SK-N-SH (cell line): ENCODE results near the gene NLRC5. TPM values are rescaled to one million over a fixed set of nuclear protein-coding genes. Genes with fewer than 3 reads are reported as not detected.
A peak's percentile ranks its signal among the peaks of the same experiment; 100 is the strongest.

ENCODE experiments used
- CTCF ChIA-PET: fragments of 300-600, 350-600 bp; formaldehyde crosslinking; extraction: SDS; loops from one replicate; lab custom pipeline; 2021; lab: Yijun Ruan, JAX
- POLR2A ChIA-PET: fragments of 350-600 bp; sonication (Branson Sonifier 250); formaldehyde crosslinking; extraction: SDS; loops from one replicate; lab custom pipeline; 2020; ENCODE audit warnings: antibody characterized with exemption, inconsistent platforms; lab: Yijun Ruan, JAX
- DNase-seq: peaks from one replicate; pipeline ENCODE4 v3.0.0; 2012
- H2AFZ ChIP-seq: fragments of 200-600 bp; sonication (generic); 2 replicates; pipeline ENCODE4 v1.8.1; 2016; ENCODE audit warnings: antibody characterized with exemption, mild to moderate bottlenecking, low read depth
- H3F3A ChIP-seq: fragments of 200-600 bp; sonication (generic); replicated peaks from 2 replicates; pipeline ENCODE3; 2016; ENCODE audit warnings: antibody characterized with exemption, mild to moderate bottlenecking; ENCODE audit not compliant: insufficient read depth
- H3K27ac ChIP-seq, 2 experiments: fragments of 200-500 bp in 1 of 2; fragments of 200-600 bp in 1 of 2; sonication (Bioruptor generic) in 1 of 2; sonication (generic), shearing (Covaris generic) in 1 of 2; 2 replicates each; pipeline versions ENCODE4 v1.5.1 to v1.6.1; 2014 to 2016; ENCODE audit warnings: low read depth in 2 of 2, inconsistent platforms in 1 of 2, low read length in 1 of 2, mild to moderate bottlenecking in 1 of 2, mixed read lengths in 1 of 2
- H3K27me3 ChIP-seq: fragments of 200-600 bp; sonication (generic), shearing (Covaris generic); 2 replicates; pipeline ENCODE4 v1.6.1; 2016; ENCODE audit warnings: mixed run types; ENCODE audit not compliant: insufficient read depth
- H3K36me3 ChIP-seq, 2 experiments: fragments of 200-500 bp in 1 of 2; fragments of 200-600 bp in 1 of 2; sonication (Bioruptor generic) in 1 of 2; sonication (generic) in 1 of 2; replicated peaks in 1 of 2; 2 replicates each; pipeline versions ENCODE3 to v1.5.1; 2014 to 2016; ENCODE audit warnings: low read length in 1 of 2, mild to moderate bottlenecking in 1 of 2; ENCODE audit not compliant: insufficient read depth in 2 of 2, control insufficient read depth in 1 of 2
- H3K4me1 ChIP-seq, 2 experiments: fragments of 200-500 bp in 1 of 2; fragments of 200-600 bp in 1 of 2; sonication (Bioruptor generic) in 1 of 2; sonication (generic), shearing (Covaris generic) in 1 of 2; 2 replicates each; pipeline versions ENCODE4 v1.5.1 to v1.6.1; 2014 to 2016; ENCODE audit warnings: low read depth in 1 of 2, low read length in 1 of 2, mixed run types in 1 of 2; ENCODE audit not compliant: insufficient read depth in 2 of 2, control insufficient read depth in 1 of 2
- H3K4me2 ChIP-seq: fragments of 200-600 bp; sonication (generic), shearing (Covaris generic); 2 replicates; pipeline ENCODE4 v1.6.1; 2017; ENCODE audit warnings: mixed run types
- H3K4me3 ChIP-seq, 2 experiments: fragments of 200-500 bp in 1 of 2; fragments of 200-600 bp in 1 of 2; sonication (Bioruptor generic) in 1 of 2; sonication (generic), shearing (Covaris generic) in 1 of 2; 2 replicates each; pipeline versions ENCODE4 v1.5.1 to v1.8.1; 2014 to 2016; ENCODE audit warnings: low read depth in 2 of 2, inconsistent platforms in 1 of 2, low read length in 1 of 2, mild to moderate bottlenecking in 1 of 2, mixed read lengths in 1 of 2, moderate library complexity in 1 of 2
- H3K79me2 ChIP-seq: fragments of 200-600 bp; sonication (generic); 2 replicates; pipeline ENCODE4 v1.8.1; 2017; ENCODE audit warnings: mild to moderate bottlenecking; ENCODE audit not compliant: insufficient read depth
- H3K9ac ChIP-seq: fragments of 200-600 bp; sonication (generic); 2 replicates; pipeline ENCODE4 v1.6.1; 2017; ENCODE audit warnings: mixed run types
- H3K9me2 ChIP-seq: fragments of 200-600 bp; sonication (generic); 2 replicates; pipeline ENCODE4 v1.6.1; 2017; ENCODE audit warnings: mixed run types
- H3K9me3 ChIP-seq: fragments of 200-600 bp; sonication (generic); 2 replicates; pipeline ENCODE4 v1.6.1; 2017; ENCODE audit warnings: mixed run types, mild to moderate bottlenecking, moderate library complexity
- H4K20me1 ChIP-seq: fragments of 200-600 bp; sonication (generic); 2 replicates; pipeline ENCODE4 v1.6.1; 2017; ENCODE audit warnings: mild to moderate bottlenecking, mixed run types; ENCODE audit not compliant: insufficient read depth
- CHD2 ChIP-seq: fragments of 150-350 bp; IDR thresholded peaks from 2 replicates; pipeline ENCODE4 v1.6.1; 2018; ENCODE audit warnings: low read length; ENCODE audit not compliant: partially characterized antibody
- EP300 ChIP-seq, 2 experiments: IDR thresholded peaks; 2 replicates each; pipeline versions ENCODE4 v1.4.0 to v1.6.1; 2012; ENCODE audit warnings: borderline replicate concordance in 1 of 2, low read depth in 1 of 2, low read length in 1 of 2
- FOXM1 ChIP-seq: IDR thresholded peaks from 2 replicates; pipeline ENCODE4 v1.4.0; 2012; ENCODE audit warnings: low read depth, mild to moderate bottlenecking
- GABPA ChIP-seq: IDR thresholded peaks from 2 replicates; pipeline ENCODE4 v1.4.0; 2012; ENCODE audit warnings: low read depth, mild to moderate bottlenecking
- GATA2 ChIP-seq: sonication (generic); formaldehyde crosslinking; IDR thresholded peaks from 2 replicates; pipeline ENCODE4 v1.5.0; 2020; ENCODE audit warnings: mild to moderate bottlenecking, missing genetic modification reagents
- MEF2A ChIP-seq: IDR thresholded peaks from 2 replicates; pipeline ENCODE4 v1.4.0; 2012; ENCODE audit warnings: low read depth, borderline replicate concordance
- NFIC ChIP-seq: IDR thresholded peaks from 2 replicates; pipeline ENCODE4 v1.4.0; 2012; ENCODE audit warnings: borderline replicate concordance
- RCOR1 ChIP-seq: fragments of 150-350 bp; IDR thresholded peaks from 2 replicates; pipeline ENCODE4 v1.6.1; 2017; ENCODE audit warnings: antibody characterized with exemption, low read length
- RFX5 ChIP-seq: IDR thresholded peaks from 2 replicates; pipeline ENCODE4 v1.6.1; 2012; ENCODE audit warnings: mild to moderate bottlenecking, improper control_type of control experiment, low read length
- SMC3 ChIP-seq: IDR thresholded peaks from 2 replicates; pipeline ENCODE4 v1.6.1; 2012; ENCODE audit warnings: low read depth, low read length, improper control_type of control experiment
- TEAD4 ChIP-seq: IDR thresholded peaks from 2 replicates; pipeline ENCODE4 v1.4.0; 2012; ENCODE audit warnings: mild to moderate bottlenecking, borderline replicate concordance; ENCODE audit not compliant: insufficient read depth
- WGBS: methylation state at CpG from one replicate; pipeline ENCODE4 v1.1.6; 2017; ENCODE audit warnings: low lambda C conversion rate; 5-methylcytosine and 5-hydroxymethylcytosine counted together
- polyA plus RNA-seq, 3 experiments: library from polyadenylated mRNA; depleted of rRNA; stranded (reverse); fragments of >200 nt; gene quantifications; 2 replicates each; pipeline ENCODE4 v1.2.3, GENCODE V29; 2012
- TF ChIP-seq, protein P1 (sequence below): IDR thresholded peaks from 2 replicates; pipeline ENCODE4 v1.6.1; 2012; ENCODE audit warnings: mild to moderate bottlenecking, low read depth, low read length, moderate library complexity
- TF ChIP-seq, protein P2 (sequence below): IDR thresholded peaks from 2 replicates; pipeline ENCODE4 v1.4.0; 2012; ENCODE audit warnings: low read depth, borderline replicate concordance
- TF ChIP-seq, protein P3 (sequence below): IDR thresholded peaks from 2 replicates; pipeline ENCODE4 v1.4.0; 2012; ENCODE audit warnings: low read depth, borderline replicate concordance
- TF ChIP-seq, protein P4 (sequence below): fragments of 150-350 bp; IDR thresholded peaks from 2 replicates; pipeline ENCODE4 v1.6.1; 2017; ENCODE audit warnings: antibody characterized with exemption, low read length, low read depth, borderline replicate concordance
- TF ChIP-seq, protein P5 (sequence below): fragments of 150-350 bp; IDR thresholded peaks from 2 replicates; pipeline ENCODE4 v1.6.1; 2016; ENCODE audit warnings: mild to moderate bottlenecking, low read depth, low read length
- TF ChIP-seq, protein P6 (sequence below): fragments of 200-600 bp; sonication (generic); IDR thresholded peaks from 2 replicates; pipeline ENCODE4 v1.6.1; 2017; ENCODE audit warnings: antibody characterized with exemption, mild to moderate bottlenecking, moderate library complexity

NLRC5 gene
- polyA plus RNA-seq, 1 of the 3 experiments (the other 2 are of a cell fraction), result 6.5 TPM

DNA sequence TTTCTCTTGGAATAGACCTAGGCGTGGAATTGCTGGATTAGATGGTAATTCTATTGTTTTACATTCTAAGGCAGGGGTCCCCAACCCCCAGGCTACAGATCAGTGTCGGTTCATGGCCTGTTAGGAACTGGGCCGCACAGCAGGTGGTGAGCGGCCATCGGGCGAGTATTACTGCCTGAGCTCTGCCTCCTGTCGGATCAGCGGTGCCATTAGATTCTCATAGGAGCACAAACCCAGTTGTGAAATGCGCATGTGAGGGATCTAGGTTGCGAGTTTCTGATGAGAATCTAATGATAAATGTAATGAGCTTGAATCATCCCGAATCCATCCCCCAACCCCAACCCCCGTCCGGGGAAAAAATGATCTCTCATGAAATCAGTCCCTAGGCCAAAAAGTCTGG, 23.0 kb downstream of the NLRC5 start:
- WGBS, result 91% methylated on average over 13 of the region's 13 CpGs
- TF ChIP-seq RFX5, result no peak
- TF ChIP-seq, protein P1, sequence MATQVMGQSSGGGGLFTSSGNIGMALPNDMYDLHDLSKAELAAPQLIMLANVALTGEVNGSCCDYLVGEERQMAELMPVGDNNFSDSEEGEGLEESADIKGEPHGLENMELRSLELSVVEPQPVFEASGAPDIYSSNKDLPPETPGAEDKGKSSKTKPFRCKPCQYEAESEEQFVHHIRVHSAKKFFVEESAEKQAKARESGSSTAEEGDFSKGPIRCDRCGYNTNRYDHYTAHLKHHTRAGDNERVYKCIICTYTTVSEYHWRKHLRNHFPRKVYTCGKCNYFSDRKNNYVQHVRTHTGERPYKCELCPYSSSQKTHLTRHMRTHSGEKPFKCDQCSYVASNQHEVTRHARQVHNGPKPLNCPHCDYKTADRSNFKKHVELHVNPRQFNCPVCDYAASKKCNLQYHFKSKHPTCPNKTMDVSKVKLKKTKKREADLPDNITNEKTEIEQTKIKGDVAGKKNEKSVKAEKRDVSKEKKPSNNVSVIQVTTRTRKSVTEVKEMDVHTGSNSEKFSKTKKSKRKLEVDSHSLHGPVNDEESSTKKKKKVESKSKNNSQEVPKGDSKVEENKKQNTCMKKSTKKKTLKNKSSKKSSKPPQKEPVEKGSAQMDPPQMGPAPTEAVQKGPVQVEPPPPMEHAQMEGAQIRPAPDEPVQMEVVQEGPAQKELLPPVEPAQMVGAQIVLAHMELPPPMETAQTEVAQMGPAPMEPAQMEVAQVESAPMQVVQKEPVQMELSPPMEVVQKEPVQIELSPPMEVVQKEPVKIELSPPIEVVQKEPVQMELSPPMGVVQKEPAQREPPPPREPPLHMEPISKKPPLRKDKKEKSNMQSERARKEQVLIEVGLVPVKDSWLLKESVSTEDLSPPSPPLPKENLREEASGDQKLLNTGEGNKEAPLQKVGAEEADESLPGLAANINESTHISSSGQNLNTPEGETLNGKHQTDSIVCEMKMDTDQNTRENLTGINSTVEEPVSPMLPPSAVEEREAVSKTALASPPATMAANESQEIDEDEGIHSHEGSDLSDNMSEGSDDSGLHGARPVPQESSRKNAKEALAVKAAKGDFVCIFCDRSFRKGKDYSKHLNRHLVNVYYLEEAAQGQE, result no peak
- TF ChIP-seq, protein P2, sequence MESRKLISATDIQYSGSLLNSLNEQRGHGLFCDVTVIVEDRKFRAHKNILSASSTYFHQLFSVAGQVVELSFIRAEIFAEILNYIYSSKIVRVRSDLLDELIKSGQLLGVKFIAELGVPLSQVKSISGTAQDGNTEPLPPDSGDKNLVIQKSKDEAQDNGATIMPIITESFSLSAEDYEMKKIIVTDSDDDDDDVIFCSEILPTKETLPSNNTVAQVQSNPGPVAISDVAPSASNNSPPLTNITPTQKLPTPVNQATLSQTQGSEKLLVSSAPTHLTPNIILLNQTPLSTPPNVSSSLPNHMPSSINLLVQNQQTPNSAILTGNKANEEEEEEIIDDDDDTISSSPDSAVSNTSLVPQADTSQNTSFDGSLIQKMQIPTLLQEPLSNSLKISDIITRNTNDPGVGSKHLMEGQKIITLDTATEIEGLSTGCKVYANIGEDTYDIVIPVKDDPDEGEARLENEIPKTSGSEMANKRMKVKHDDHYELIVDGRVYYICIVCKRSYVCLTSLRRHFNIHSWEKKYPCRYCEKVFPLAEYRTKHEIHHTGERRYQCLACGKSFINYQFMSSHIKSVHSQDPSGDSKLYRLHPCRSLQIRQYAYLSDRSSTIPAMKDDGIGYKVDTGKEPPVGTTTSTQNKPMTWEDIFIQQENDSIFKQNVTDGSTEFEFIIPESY, result no peak
- TF ChIP-seq, protein P3, sequence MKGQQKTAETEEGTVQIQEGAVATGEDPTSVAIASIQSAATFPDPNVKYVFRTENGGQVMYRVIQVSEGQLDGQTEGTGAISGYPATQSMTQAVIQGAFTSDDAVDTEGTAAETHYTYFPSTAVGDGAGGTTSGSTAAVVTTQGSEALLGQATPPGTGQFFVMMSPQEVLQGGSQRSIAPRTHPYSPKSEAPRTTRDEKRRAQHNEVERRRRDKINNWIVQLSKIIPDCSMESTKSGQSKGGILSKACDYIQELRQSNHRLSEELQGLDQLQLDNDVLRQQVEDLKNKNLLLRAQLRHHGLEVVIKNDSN, result no peak
- TF ChIP-seq SMC3, result no peak
- no peak for TF ChIP-seq GABPA
- TF ChIP-seq, protein P4, sequence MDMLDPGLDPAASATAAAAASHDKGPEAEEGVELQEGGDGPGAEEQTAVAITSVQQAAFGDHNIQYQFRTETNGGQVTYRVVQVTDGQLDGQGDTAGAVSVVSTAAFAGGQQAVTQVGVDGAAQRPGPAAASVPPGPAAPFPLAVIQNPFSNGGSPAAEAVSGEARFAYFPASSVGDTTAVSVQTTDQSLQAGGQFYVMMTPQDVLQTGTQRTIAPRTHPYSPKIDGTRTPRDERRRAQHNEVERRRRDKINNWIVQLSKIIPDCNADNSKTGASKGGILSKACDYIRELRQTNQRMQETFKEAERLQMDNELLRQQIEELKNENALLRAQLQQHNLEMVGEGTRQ, result no peak
- no peak for TF ChIP-seq RCOR1
- TF ChIP-seq MEF2A, result no peak
- no peak for TF ChIP-seq NFIC
- TF ChIP-seq, protein P5, sequence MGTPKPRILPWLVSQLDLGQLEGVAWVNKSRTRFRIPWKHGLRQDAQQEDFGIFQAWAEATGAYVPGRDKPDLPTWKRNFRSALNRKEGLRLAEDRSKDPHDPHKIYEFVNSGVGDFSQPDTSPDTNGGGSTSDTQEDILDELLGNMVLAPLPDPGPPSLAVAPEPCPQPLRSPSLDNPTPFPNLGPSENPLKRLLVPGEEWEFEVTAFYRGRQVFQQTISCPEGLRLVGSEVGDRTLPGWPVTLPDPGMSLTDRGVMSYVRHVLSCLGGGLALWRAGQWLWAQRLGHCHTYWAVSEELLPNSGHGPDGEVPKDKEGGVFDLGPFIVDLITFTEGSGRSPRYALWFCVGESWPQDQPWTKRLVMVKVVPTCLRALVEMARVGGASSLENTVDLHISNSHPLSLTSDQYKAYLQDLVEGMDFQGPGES, result no peak
- no peak for TF ChIP-seq TEAD4
- TF ChIP-seq, protein P6, sequence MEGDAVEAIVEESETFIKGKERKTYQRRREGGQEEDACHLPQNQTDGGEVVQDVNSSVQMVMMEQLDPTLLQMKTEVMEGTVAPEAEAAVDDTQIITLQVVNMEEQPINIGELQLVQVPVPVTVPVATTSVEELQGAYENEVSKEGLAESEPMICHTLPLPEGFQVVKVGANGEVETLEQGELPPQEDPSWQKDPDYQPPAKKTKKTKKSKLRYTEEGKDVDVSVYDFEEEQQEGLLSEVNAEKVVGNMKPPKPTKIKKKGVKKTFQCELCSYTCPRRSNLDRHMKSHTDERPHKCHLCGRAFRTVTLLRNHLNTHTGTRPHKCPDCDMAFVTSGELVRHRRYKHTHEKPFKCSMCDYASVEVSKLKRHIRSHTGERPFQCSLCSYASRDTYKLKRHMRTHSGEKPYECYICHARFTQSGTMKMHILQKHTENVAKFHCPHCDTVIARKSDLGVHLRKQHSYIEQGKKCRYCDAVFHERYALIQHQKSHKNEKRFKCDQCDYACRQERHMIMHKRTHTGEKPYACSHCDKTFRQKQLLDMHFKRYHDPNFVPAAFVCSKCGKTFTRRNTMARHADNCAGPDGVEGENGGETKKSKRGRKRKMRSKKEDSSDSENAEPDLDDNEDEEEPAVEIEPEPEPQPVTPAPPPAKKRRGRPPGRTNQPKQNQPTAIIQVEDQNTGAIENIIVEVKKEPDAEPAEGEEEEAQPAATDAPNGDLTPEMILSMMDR, result no peak
- no peak for TF ChIP-seq CHD2
- TF ChIP-seq GATA2 (CRISPR knock-in tag), result no peak
- no peak for TF ChIP-seq FOXM1
- no peak for TF ChIP-seq EP300 (IDR thresholded peaks at IDR 0.05; ENCODE audit: borderline replicate concordance in 1 of 2, low read depth in 1 of 2, low read length in 1 of 2)
- Histone ChIP-seq H3K36me3 (peaks cover 0 to 3% of the 10 kb centered on the region in 2 experiments), H3K9me2 (no peaks in the 10 kb centered on the region), H3K79me2 (no peaks in the 10 kb centered on the region; the same call in 1 of the 2 replicates), H3F3A (peaks cover 5% of the 10 kb centered on the region), H3K4me1 (peaks cover 0 to 9% of the 10 kb centered on the region in 2 experiments; a peak in 1 of 4 replicates), H3K27ac (peak overlapping the region in 1 of 2 experiments; percentile 40; a peak in 1 of 4 replicates), H3K4me3 (no peak overlapping the region), H3K9me3 (no peaks in the 10 kb centered on the region), H3K4me2 (peak overlapping the region; percentile 25; the same call in 1 of the 2 replicates), H2AFZ (no peak overlapping the region; the same call in 1 of the 2 replicates), H3K9ac (no peak overlapping the region), H3K27me3 (no peaks in the 10 kb centered on the region), H4K20me1 (no peaks in the 10 kb centered on the region)
- DNase-seq, result no peak
- ChIA-PET CTCF (no interaction called here), POLR2A (no interaction called here)
